ENCODE data around the gene IGF2.

Gene IGF2

GRCh38 chr11:2142300-2142759 is 3.1 kb upstream of the IGF2 start:
- Histone ChIP-seq H3K27ac (replicated peaks; ENCODE audit: low read length) (no peak overlapping the region), H2BK5ac (ENCODE audit: low read length) (no peak overlapping the region), H3K18ac (ENCODE audit: low read length) (no peak overlapping the region), H2BK12ac (ENCODE audit: low read length) (no peak overlapping the region), H3K27me3 (ENCODE audit: control insufficient read depth in 3 of 3, insufficient read depth in 3 of 3, low read depth in 1 of 3, low read length in 3 of 3) (peaks cover 60 to 99% (median 88%) of the 10 kb centered on the region in 3 experiments), H3K36me3 (replicated peaks in 1 of 2; ENCODE audit: control insufficient read depth in 2 of 2, insufficient read depth in 2 of 2, low read length in 2 of 2) (no peaks in the 10 kb centered on the region), H4K91ac (ENCODE audit: low read depth, low read length, poor library complexity) (no peak overlapping the region), H3K4me1 (ENCODE audit: control insufficient read depth in 2 of 2, insufficient read depth in 1 of 2, low read depth in 1 of 2, low read length in 2 of 2) (peaks cover under 1 to 2% of the 10 kb centered on the region in 2 donors), H2BK120ac (ENCODE audit: low read depth, low read length) (no peak overlapping the region), H3K4me2 (ENCODE audit: insufficient read depth, low read length, poor library complexity, severe bottlenecking) (no peak overlapping the region), H3K14ac (ENCODE audit: low read length) (no peak overlapping the region), H3K79me1 (ENCODE audit: low read depth, low read length) (peaks cover 2% of the 10 kb centered on the region), H2AK5ac (ENCODE audit: low read depth, low read length) (no peak overlapping the region), H3K9ac (ENCODE audit: low read depth, low read length, poor library complexity) (no peak overlapping the region), H3K4ac (ENCODE audit: low read length) (no peak overlapping the region), H2BK15ac (ENCODE audit: low read length) (no peak overlapping the region), H3K23ac (ENCODE audit: low read depth, low read length, poor library complexity) (no peak overlapping the region), H3K9me3 (replicated peaks in 1 of 2; ENCODE audit: control insufficient read depth in 2 of 2, insufficient read depth in 1 of 2, low read depth in 1 of 2, low read length in 2 of 2) (no peaks in the 10 kb centered on the region), H4K8ac (ENCODE audit: low read depth, low read length) (no peak overlapping the region), H2AFZ (ENCODE audit: low read length) (no peak overlapping the region), H3K4me3 (ENCODE audit: low read length in 2 of 2) (no peak overlapping the region)
- DNase-seq (ENCODE audit: low spot score): no peak
- no CpG with 5 or more reads among the region's 5 CpGs for WGBS, 2 donors (ENCODE audit: extremely low coverage in 2 of 2, insufficient read length in 2 of 2, insufficient replicate concordance in 1 of 2)

- H2BK12ac ChIP-seq (ENCODE audit: low read length): no peak overlapping the region
- peak overlapping the region; percentile 91 for H3K23ac ChIP-seq (ENCODE audit: low read depth, low read length, poor library complexity)
- no peaks in the 10 kb centered on the region for H3K36me3 ChIP-seq (replicated peaks in 1 of 2; ENCODE audit: control insufficient read depth in 2 of 2, insufficient read depth in 2 of 2, low read length in 2 of 2)
- H4K91ac ChIP-seq (ENCODE audit: low read depth, low read length, poor library complexity): no peak overlapping the region
- peak overlapping the region; percentile 25 for H3K4me2 ChIP-seq (ENCODE audit: insufficient read depth, low read length, poor library complexity, severe bottlenecking)
- no peak overlapping the region for H2AFZ ChIP-seq (ENCODE audit: low read length)
- H3K4ac ChIP-seq (ENCODE audit: low read length): no peak overlapping the region
- peak overlapping the region; percentile 62 for H2BK15ac ChIP-seq (ENCODE audit: low read length)
- WGBS, 2 donors (ENCODE audit: extremely low coverage in 2 of 2, insufficient read length in 2 of 2, insufficient replicate concordance in 1 of 2): no CpG with 5 or more reads among the region's 102 CpGs
- peak overlapping the region; percentile 76 for H3K18ac ChIP-seq (ENCODE audit: low read length)
- H3K9ac ChIP-seq (ENCODE audit: low read depth, low read length, poor library complexity): peak overlapping the region; percentile 21
- no peak overlapping the region for H4K8ac ChIP-seq (ENCODE audit: low read depth, low read length)
- peak overlapping the region; percentile 47 for H2AK5ac ChIP-seq (ENCODE audit: low read depth, low read length)
- H3K79me1 ChIP-seq (ENCODE audit: low read depth, low read length): peaks cover 2% of the 10 kb centered on the region
- H3K14ac ChIP-seq (ENCODE audit: low read length): peak overlapping the region; percentile 56
- peaks cover 53 to 97% (median 87%) of the 10 kb centered on the region in 3 experiments for H3K27me3 ChIP-seq (ENCODE audit: control insufficient read depth in 3 of 3, insufficient read depth in 3 of 3, low read depth in 1 of 3, low read length in 3 of 3)
- peaks cover 4 to 5% of the 10 kb centered on the region in 2 donors for H3K4me1 ChIP-seq (ENCODE audit: control insufficient read depth in 2 of 2, insufficient read depth in 1 of 2, low read depth in 1 of 2, low read length in 2 of 2)
- peak overlapping the region; percentile 71 for H2BK5ac ChIP-seq (ENCODE audit: low read length)
- H3K4me3 ChIP-seq (ENCODE audit: low read length in 2 of 2): no peak overlapping the region
- peaks cover 0 to 2% of the 10 kb centered on the region in 2 donors for H3K9me3 ChIP-seq (replicated peaks in 1 of 2; ENCODE audit: control insufficient read depth in 2 of 2, insufficient read depth in 1 of 2, low read depth in 1 of 2, low read length in 2 of 2)
- H3K27ac ChIP-seq (replicated peaks; ENCODE audit: low read length): no peak overlapping the region
- no peak overlapping the region for H2BK120ac ChIP-seq (ENCODE audit: low read depth, low read length)
- no peak for DNase-seq (ENCODE audit: low spot score)
Observed at GRCh38 chr11:2140411-2141400, 1.5 kb upstream of the IGF2 start.

- Histone ChIP-seq H4K8ac (ENCODE audit: low read depth, low read length) (no peak overlapping the region), H3K18ac (ENCODE audit: low read length) (peak overlapping the region; percentile 83), H2BK120ac (ENCODE audit: low read depth, low read length) (no peak overlapping the region), H3K4me2 (ENCODE audit: insufficient read depth, low read length, poor library complexity, severe bottlenecking) (peak overlapping the region; percentile 49), H3K9ac (ENCODE audit: low read depth, low read length, poor library complexity) (no peak overlapping the region), H2BK12ac (ENCODE audit: low read length) (no peak overlapping the region), H3K27ac (replicated peaks; ENCODE audit: low read length) (no peak overlapping the region), H2AK5ac (ENCODE audit: low read depth, low read length) (peak overlapping the region; percentile 63), H3K27me3 (ENCODE audit: control insufficient read depth in 3 of 3, insufficient read depth in 3 of 3, low read depth in 1 of 3, low read length in 3 of 3) (peaks cover 44 to 95% (median 87%) of the 10 kb centered on the region in 3 experiments), H3K23ac (ENCODE audit: low read depth, low read length, poor library complexity) (peak overlapping the region; percentile 80), H4K91ac (ENCODE audit: low read depth, low read length, poor library complexity) (no peak overlapping the region), H2BK5ac (ENCODE audit: low read length) (peak overlapping the region; percentile 66), H3K79me1 (ENCODE audit: low read depth, low read length) (peaks cover 2% of the 10 kb centered on the region), H3K4me3 (ENCODE audit: low read length in 2 of 2) (no peak overlapping the region), H3K4ac (ENCODE audit: low read length) (no peak overlapping the region), H3K36me3 (replicated peaks in 1 of 2; ENCODE audit: control insufficient read depth in 2 of 2, insufficient read depth in 2 of 2, low read length in 2 of 2) (no peaks in the 10 kb centered on the region), H2AFZ (ENCODE audit: low read length) (no peak overlapping the region), H3K9me3 (replicated peaks in 1 of 2; ENCODE audit: control insufficient read depth in 2 of 2, insufficient read depth in 1 of 2, low read depth in 1 of 2, low read length in 2 of 2) (peaks cover 0 to 2% of the 10 kb centered on the region in 2 donors), H3K4me1 (ENCODE audit: control insufficient read depth in 2 of 2, insufficient read depth in 1 of 2, low read depth in 1 of 2, low read length in 2 of 2) (peaks cover 4 to 5% of the 10 kb centered on the region in 2 donors), H2BK15ac (ENCODE audit: low read length) (peak overlapping the region; percentile 67), H3K14ac (ENCODE audit: low read length) (no peak overlapping the region)
- WGBS, 2 donors (ENCODE audit: extremely low coverage in 2 of 2, insufficient read length in 2 of 2, insufficient replicate concordance in 1 of 2): no CpG with 5 or more reads among the region's 57 CpGs
- DNase-seq (ENCODE audit: low spot score): no peak
Observed at GRCh38 chr11:2139621-2140337, 590 bp upstream of the IGF2 start.

Data from neuronal stem cell (in vitro differentiated cells).